ENCODE results near the gene PKHD1. TPM values are rescaled to one million over a fixed set of nuclear protein-coding genes. Genes with fewer than 3 reads are reported as not detected.

Gene PKHD1
- total and polyA plus RNA-seq, 2 experiments from 2014 or later, result 0.47 to 3.3 TPM

GRCh38 chr6:52106994-52107393 lies 19.6 kb upstream of the PKHD1 start:
- Histone ChIP-seq H3K79me2 (no peaks in the 10 kb centered on the region), H3K9me3 (ENCODE audit: low read depth) (no peaks in the 10 kb centered on the region), H3K4me2 (no peak overlapping the region), H3K36me3 (replicated peaks; ENCODE audit: insufficient read depth, low read depth) (no peaks in the 10 kb centered on the region), H3K27me3 (no peaks in the 10 kb centered on the region), H3K4me3 (no peak overlapping the region), H2AFZ (no peak overlapping the region), H3K27ac (no peak overlapping the region), H3K9me2 (replicated peaks; ENCODE audit: insufficient read depth) (no peaks in the 10 kb centered on the region), H3K4me1 (ENCODE audit: insufficient read depth) (no peaks in the 10 kb centered on the region), H4K20me1 (ENCODE audit: insufficient read depth, poor library complexity, severe bottlenecking) (no peaks in the 10 kb centered on the region)
- TF ChIP-seq EZH2 (IDR thresholded peaks at IDR 0.05; ENCODE audit: borderline replicate concordance) (no peak), CTCF (IDR thresholded peaks at IDR 0.05; ENCODE audit: poor library complexity) (no peak), EZH2phosphoT487 (IDR thresholded peaks at IDR 0.05; ENCODE audit: low read depth, severe bottlenecking, unreplicated experiment) (no peak)
- no peak for DNase-seq (ENCODE audit: low spot score)

GRCh38 chr6:52104979-52105378 lies 17.6 kb upstream of the PKHD1 start:
- Histone ChIP-seq H3K36me3 (replicated peaks; ENCODE audit: insufficient read depth, low read depth) (no peaks in the 10 kb centered on the region), H3K9me3 (ENCODE audit: low read depth) (no peaks in the 10 kb centered on the region), H3K79me2 (no peaks in the 10 kb centered on the region), H3K27me3 (no peaks in the 10 kb centered on the region), H2AFZ (no peak overlapping the region), H3K9me2 (replicated peaks; ENCODE audit: insufficient read depth) (no peaks in the 10 kb centered on the region), H3K4me2 (no peak overlapping the region), H3K4me1 (ENCODE audit: insufficient read depth) (no peaks in the 10 kb centered on the region), H4K20me1 (ENCODE audit: insufficient read depth, poor library complexity, severe bottlenecking) (no peaks in the 10 kb centered on the region), H3K4me3 (no peak overlapping the region), H3K27ac (no peak overlapping the region)
- no peak for DNase-seq (ENCODE audit: low spot score)
- 89% methylated on average over 4 of the region's 4 CpGs for WGBS (ENCODE audit: low lambda C conversion rate, missing lambda C conversion rate)
- no peak for TF ChIP-seq EZH2phosphoT487 (IDR thresholded peaks at IDR 0.05; ENCODE audit: low read depth, severe bottlenecking, unreplicated experiment)
- TF ChIP-seq EZH2 (IDR thresholded peaks at IDR 0.05; ENCODE audit: borderline replicate concordance), result no peak
- TF ChIP-seq CTCF (IDR thresholded peaks at IDR 0.05; ENCODE audit: poor library complexity), result peak; percentile 6

- Histone ChIP-seq H3K36me3 (replicated peaks; ENCODE audit: insufficient read depth, low read depth) (no peaks in the 10 kb centered on the region), H3K4me1 (ENCODE audit: insufficient read depth) (no peaks in the 10 kb centered on the region), H3K27ac (no peak overlapping the region), H3K9me3 (ENCODE audit: low read depth) (no peaks in the 10 kb centered on the region), H3K4me2 (no peak overlapping the region), H3K79me2 (no peaks in the 10 kb centered on the region), H3K27me3 (no peaks in the 10 kb centered on the region), H4K20me1 (ENCODE audit: insufficient read depth, poor library complexity, severe bottlenecking) (no peaks in the 10 kb centered on the region), H3K4me3 (no peak overlapping the region), H2AFZ (no peak overlapping the region), H3K9me2 (replicated peaks; ENCODE audit: insufficient read depth) (no peaks in the 10 kb centered on the region)
- no peak for DNase-seq (ENCODE audit: low spot score)
- TF ChIP-seq EZH2phosphoT487 (IDR thresholded peaks at IDR 0.05; ENCODE audit: low read depth, severe bottlenecking, unreplicated experiment), result no peak
- no peak for TF ChIP-seq CTCF (IDR thresholded peaks at IDR 0.05; ENCODE audit: poor library complexity)
- TF ChIP-seq EZH2 (IDR thresholded peaks at IDR 0.05; ENCODE audit: borderline replicate concordance), result no peak
- WGBS (ENCODE audit: low lambda C conversion rate, missing lambda C conversion rate), result 85% methylated on average over 2 of the region's 2 CpGs
These were observed 16.2 kb upstream of the PKHD1 start for GRCh38 chr6:52103623-52104022.

- H2AFZ ChIP-seq, result no peak overlapping the region
These were observed 15.0 kb upstream of the PKHD1 start for GRCh38 chr6:52102405-52102804.

More at GRCh38 chr6:52102405-52102804, 15.0 kb upstream of the PKHD1 start:
- DNase-seq (ENCODE audit: low spot score), result no peak
- no peak overlapping the region for H3K27ac ChIP-seq
- H4K20me1 ChIP-seq (ENCODE audit: insufficient read depth, poor library complexity, severe bottlenecking), result no peaks in the 10 kb centered on the region
- H3K9me3 ChIP-seq (ENCODE audit: low read depth), result no peaks in the 10 kb centered on the region
- H3K4me2 ChIP-seq, result no peak overlapping the region
- H3K9me2 ChIP-seq (replicated peaks; ENCODE audit: insufficient read depth), result no peaks in the 10 kb centered on the region
- no peaks in the 10 kb centered on the region for H3K36me3 ChIP-seq (replicated peaks; ENCODE audit: insufficient read depth, low read depth)
- H3K4me3 ChIP-seq, result no peak overlapping the region
- H3K4me1 ChIP-seq (ENCODE audit: insufficient read depth), result no peaks in the 10 kb centered on the region
- H3K27me3 ChIP-seq, result no peaks in the 10 kb centered on the region
- TF ChIP-seq CTCF (IDR thresholded peaks at IDR 0.05; ENCODE audit: poor library complexity) (no peak), EZH2phosphoT487 (IDR thresholded peaks at IDR 0.05; ENCODE audit: low read depth, severe bottlenecking, unreplicated experiment) (no peak), EZH2 (IDR thresholded peaks at IDR 0.05; ENCODE audit: borderline replicate concordance) (no peak)
- WGBS (ENCODE audit: low lambda C conversion rate, missing lambda C conversion rate), result 44% methylated on average over 1 of the region's 1 CpG
- H3K79me2 ChIP-seq, result no peaks in the 10 kb centered on the region

Data from hepatocyte (in vitro differentiated cells).